G401 (cell line): Measurements from ENCODE around the gene PWWP2B. TPM values are rescaled to one million over a fixed set of nuclear protein-coding genes. Genes with fewer than 3 reads are reported as not detected.

Experiments used
- DNase-seq: peaks from one replicate; pipeline ENCODE4 v3.0.0-alpha.2; 2015; ENCODE audit warnings: low spot score
- in situ Hi-C: cut with HindIII; loops from 2 replicates; pipeline ENCODE4 v1.10.0; 2016; ENCODE audit warnings: low sequenced_read_pairs, mixed read lengths
- total RNA-seq: library from RNA; depleted of rRNA; stranded (reverse); fragments of >200 nt; shearing (Covaris generic); gene quantifications from 2 replicates; pipeline ENCODE4 v1.2.3, GENCODE V29; 2014

Gene PWWP2B
- total RNA-seq, 1 experiment from 2014 or later: 24.5 TPM

DNA sequence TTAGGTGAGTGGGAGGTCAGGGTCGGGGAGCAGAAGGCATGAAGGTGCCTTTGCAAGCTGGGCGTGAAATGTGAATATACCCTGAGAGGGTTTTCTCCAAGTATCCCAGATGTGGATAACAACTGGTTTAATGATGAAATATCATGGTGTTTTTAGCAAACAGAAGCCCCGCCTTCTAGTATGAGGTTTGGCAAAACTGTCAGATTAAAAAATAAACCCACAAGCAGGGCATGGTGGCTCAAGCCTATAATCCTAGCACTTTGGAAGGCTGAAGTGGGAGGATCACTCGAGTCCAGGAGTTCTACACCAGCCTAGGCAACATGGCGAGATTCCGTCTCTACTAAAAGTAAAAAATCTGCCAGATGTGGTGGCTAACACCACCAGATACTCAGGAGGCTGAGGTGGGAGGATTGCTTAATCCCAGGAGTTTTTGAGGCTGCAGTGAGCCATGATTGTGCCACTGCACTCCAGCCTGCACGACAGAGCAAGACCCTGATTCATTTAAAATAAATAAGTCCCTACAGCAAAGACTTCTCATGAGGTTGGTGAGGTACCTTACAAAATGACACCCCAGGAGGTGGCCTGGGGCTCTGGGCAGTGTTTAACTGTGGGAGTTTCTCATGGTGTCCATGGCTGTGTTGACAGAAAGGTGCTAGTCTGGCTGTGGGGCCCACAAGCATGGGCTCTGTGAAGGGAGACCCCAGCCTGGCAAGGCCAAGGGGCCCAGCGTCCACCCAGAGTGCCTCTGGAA, 6.7 kb upstream of the PWWP2B start:
- no peak for DNase-seq
- in situ Hi-C loops: no loop called here

DNA sequence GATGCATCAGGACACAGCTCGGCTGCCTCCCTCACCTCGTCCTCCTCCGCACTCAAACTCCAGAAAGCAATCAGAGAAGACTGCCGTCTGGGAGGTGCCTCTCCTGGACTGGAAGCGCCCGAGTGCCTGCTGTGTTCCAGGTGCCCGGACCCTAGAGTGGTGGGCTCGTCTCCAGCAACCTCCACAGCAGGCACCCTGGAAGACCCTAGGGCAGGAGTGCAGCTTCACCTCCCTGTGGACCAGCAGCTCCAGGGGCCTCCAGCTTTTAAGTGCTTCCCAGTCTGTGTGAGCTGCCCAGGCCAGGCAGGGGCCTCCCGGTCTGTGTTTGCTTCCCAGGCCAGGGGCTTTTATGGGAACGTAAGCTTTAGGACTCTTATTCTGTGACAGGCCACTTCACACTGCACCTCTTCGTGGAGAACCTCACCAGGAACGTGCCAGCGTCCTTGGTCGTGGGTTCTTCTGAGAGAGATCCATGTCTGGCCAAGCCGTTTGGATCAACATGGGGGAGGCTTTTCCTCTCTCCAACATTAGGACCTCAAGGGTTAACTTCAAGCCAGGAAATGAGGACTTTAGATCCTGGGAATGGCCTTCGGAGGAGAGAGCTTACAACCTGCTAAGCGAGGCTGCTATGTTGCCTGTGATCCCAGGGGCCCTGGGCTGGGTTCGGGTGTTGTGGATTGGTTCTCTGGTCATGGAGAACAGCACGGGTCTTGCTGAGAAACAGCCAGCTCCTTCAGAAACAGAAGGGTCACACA, 5.9 kb upstream of the PWWP2B start:
- in situ Hi-C loops: no loop called here

DNA sequence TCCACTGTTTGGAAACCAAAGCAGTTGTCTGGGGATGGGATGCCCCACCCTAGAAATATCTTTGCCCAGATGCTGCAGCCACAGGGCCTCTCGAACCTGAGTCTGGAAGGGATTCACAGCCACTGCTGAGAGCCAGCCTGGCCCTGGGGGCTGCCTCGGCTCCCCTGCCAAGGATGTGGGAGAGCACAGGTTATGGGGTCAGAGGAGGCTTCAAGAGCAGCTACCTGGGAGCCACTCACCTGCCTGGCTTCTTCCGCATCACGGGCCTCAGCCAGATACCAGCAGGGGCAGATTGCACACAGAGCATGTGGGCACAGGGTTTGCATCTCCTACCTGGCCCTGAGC, 5.4 kb upstream of the PWWP2B start:
- no peak for DNase-seq
- in situ Hi-C loops: no loop called here

More for the DNA sequence above, 5.9 kb upstream of the PWWP2B start:
- DNase-seq: no peak

DNA sequence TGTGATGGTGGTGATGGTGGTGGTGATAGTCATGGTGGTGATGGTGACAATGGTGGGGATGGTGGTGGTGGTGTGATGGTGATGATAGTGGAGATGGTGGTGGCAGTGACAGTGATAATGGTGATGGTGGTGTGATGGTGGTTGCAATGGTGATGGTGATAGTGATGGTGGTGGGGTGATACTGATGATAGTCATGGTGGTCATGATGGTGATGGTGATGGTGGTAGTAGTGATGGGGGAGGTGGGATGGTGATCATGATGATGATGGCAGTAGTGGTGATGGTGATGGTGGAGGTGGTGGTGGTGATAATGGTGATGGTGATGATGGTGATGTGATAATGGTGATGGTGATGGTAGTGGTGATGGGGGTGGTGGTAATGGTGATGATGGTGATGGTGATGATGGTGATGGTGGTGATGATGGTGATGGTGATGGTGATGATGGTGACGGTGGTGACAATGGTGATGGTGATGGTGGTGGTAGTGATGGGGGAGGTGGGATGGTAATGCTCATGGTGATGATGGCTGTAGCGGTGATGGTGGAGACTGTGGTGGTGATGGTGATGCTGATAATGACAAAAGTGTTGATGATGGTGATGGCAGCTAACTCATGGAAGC, 4.7 kb upstream of the PWWP2B start:
- in situ Hi-C loops: no loop called here
- DNase-seq: no peak

DNA sequence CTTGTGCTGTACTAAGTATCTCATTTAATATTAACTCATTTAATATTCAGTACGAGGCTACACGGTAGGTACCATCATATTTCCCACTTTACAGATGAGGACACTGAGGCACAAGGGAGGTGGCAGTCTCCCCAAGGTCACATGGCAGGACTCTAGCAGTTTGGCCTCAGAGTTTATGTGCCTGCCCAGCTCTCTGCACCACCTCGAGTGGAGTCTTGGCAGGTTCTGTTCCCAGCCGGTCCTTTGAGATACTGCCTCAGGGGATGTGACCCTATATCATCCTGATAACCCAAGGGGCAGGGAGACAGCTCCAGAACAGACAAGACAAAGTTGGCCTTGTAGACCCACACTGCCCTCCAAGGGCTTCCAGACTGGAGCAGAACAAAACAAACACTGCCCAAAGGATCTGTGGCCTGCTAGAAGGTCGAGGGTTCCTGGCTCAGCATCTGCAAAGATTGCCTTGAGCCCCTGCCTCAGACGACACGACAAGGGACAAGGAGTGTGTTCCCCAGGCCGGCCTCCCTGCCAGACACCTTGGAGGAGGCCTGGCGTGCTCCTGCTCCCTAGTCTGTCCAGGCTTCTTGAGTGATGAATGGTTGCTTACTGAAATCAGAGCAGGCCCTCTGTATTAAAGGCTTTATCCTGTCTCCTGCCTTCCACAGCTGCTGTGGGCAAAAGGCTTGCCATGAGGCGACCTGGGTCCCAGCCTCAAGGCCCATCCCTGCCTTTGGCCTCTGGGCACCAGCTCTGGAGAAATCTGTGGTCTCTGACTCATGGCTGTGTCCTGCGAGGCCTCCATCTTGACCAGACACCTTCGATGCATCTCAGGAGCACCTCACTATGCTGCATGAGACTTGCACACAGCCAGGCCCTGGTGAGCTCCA, 3.9 kb upstream of the PWWP2B start:
- in situ Hi-C loops: no loop called here
- no peak for DNase-seq

DNA sequence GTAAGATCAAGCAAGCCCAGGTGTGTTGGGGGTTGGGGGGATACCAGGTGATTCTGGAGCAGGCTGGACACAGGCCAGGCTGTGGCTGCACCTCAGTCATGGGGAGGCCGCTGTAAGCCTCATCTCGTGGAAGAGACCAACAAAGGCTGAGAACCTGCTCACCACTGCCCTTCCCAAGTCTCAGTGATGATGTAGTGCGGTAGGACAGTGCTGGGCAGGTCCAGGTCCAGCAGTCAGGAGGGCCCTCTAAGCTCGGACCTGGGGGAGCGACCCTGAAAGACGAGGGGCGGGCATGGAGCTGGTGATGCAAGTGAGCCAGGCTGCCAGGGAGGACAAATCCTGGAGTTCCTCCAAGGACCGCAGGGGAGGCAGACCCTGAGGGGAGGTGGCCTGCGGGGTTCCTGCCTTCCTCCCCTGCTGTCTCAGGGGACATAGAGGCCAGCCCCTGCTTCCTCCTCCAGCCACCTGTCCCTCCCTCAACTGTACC, 3.3 kb upstream of the PWWP2B start:
- in situ Hi-C loops: no loop called here
- DNase-seq: no peak

DNA sequence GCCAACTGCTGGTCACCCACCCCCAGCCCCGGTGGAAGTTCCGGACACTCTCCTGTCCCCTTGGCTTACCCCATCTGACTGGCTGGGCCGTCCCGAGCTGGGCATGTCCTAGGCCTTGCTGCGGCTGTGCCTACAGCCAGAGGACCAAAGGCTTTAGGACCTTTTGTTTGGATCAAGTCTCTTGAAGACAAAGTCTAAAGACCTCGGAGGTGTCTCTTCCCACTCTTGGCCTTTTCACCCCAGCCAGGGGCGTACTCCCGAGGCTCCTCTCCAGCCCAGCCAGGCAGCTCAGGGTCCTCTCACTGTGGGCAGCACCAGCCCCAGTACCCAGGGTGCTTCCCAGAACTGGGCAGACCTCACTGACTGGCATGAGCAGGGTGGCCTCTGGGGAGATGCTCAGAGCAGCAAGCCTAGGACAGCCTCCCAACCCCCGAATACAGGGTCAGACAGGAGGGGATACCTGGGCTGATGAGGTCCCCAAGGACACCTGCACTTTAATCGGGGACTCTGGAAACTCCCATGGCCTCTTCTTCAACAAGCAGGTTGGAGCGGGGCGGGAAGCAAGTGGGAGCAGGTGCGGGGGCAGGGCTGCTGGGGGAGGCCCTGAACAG, 2.7 kb upstream of the PWWP2B start:
- in situ Hi-C loops: no loop called here
- no peak for DNase-seq

DNA sequence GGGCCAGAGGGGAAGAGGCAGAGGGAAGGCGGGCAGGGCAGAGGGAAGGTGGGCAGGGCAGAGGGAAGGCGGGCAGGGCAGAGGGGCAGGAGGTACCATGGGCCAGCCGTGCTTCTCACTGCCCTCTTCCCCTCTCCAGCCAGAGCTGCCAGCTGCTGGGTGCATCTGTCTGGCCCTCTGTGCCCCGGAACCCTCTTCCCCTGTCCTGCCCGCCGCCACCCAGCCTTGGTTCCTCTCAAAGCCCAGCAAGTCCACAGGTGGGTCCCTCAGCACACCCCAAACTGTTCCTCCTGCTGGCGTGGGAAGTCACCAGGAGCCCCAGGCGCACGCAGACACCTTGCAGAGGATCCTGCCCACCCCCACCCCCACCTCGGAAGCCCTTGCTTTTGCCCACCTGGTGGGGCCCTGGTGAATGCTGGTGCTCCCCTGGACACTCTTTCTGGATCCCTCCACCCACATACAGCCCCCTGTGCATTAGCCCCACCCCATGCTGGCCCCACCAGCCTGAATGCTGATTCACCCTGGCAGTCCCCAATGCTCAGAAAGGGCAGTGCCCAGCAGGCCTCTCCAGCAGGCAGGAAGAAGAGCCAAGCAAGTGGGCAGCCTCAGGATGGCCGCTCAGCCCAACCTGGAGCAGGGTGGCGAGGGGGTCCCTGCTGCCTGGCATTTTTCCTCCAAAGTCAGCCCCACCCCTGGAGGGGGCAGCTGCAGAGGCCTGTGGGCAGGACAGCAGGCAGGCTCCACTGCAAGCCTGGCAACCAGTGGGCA, 1.9 kb upstream of the PWWP2B start:
- no peak for DNase-seq
- in situ Hi-C loops: no loop called here

DNA sequence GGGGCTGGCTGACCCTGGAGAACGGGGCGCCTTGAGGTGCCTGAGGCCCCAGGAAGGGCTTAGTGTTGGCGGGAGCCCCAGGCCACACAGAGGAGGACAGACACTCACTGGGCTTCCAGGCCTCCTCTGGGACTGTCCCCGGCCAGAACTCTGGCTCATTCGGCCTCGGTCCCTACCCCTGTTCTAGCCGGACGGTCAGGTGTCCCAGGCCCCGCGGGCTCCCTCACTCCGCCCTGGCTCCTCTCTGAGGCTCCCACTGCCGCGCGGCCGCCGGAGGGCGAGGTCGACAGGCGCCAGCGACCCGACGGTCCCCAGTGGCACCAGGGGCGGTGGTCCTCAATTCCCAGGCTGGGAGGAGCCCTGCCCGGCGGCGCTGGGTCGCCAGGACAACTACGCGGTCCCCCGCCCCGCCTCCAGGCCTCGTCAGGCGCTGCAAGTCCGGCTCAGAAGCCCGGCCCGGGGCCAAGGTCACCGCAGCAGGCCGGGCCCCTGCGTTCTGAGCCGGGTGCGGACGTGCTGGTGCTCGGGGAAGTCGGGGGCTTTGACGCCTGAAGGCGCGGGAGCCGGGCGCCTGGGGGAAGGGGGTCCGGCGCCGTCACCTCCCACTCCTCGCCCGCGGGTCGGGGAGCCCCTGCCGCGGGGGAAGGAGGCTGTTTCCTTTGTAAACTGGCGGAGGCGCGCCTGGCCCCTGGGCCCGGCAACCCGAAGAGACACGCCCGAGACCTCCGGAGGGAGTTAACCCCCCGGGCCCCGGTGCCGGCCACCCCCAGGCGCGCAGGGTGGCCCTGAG, 1.1 kb upstream of the PWWP2B start:
- in situ Hi-C loops: no loop called here
- no peak for DNase-seq

DNA sequence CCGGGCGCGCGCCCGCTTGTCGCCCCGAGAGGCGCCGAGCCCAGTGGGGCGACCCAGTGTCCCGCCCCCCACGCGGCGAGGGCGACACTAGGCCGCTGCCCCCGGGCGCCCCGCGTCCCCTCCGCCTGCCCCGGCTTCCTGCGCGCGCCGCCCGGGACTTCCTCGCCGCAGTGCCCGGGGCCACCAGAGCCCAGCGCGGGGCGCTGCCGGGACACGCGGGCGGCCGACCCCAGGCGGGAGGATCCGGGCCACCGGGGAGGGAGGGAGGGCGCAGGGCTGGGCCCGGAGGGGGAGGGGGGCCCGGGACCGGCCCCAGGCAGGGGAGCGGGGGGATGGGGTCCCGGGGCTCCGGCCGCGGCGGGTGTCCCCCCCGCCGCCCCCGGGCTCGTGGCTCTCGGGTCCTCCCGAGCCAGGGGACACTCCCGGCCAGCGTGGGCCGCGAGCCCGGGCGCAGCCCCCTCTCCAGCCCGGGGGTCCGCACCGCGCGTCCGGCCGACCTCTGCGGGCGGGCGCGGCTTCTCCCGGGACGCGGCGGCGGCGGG, 435 bp upstream of the PWWP2B start:
- in situ Hi-C loops: no loop called here
- DNase-seq: no peak

DNA sequence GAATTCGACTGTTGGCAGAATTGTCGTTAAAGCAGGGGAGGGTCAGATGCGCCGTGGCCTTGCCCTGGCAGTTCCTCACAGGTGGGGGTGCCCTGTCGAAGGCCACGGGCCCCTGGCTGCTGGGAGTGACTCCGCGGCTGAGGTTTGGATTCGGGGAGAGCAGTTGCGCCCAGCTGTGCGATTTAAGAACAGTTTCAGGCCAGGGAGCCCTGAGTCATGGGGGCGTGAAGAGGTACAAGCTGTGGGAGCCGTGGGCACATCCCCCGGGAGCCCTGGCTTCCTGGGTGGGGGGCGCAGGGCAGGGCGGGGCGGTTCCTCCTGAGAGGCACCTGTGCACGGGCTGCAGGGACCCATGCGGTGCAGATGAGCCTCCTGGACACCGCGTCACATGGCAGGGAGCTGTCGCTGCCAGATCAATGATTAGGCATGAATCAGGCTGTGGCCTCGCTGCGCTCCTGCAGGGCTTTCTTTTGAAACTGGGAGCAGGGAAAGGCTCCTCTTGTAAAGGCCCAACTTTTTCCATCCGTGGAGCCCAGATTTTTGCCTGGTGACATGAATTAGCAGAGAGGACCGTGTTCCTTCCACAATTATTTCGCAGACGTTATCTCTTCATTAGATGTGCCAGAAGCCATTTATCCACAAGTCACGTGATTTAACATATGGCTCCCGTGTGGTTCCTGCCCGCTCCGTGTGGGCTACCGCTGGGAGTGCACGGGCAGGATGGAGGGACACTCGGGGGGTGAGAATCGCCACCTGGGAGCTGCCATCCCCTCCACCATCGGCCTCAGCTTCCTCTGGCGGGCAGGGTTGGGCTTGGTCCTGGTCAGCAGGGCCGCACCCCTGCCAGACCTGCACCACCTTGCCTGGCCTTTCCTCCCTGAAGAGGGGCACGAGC, 918 bp downstream of the PWWP2B start:
- in situ Hi-C loops: no loop called here
- peak; percentile 47 for DNase-seq

DNA sequence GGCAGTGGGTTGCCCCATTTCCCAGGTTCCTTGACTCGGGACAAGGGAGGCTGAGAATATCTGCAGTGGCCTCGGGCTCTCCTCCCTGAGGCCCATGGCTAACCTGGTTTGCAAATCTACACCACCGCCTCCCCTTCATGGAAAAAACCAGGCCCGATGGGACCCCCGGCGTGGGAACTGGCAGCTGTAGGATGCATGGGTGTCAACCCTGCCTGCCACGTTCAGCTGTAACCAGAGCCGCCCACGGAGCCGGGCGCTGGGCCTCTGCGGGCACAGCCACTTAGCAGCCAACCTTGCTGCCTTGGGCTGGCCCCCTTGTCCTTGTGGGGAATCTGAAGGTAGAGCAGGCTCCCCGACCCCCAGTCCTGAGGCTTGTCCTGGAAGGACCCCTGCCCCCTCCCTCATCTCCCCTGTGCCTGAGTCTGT, 1.6 kb downstream of the PWWP2B start:
- no peak for DNase-seq
- in situ Hi-C loops: no loop called here

DNA sequence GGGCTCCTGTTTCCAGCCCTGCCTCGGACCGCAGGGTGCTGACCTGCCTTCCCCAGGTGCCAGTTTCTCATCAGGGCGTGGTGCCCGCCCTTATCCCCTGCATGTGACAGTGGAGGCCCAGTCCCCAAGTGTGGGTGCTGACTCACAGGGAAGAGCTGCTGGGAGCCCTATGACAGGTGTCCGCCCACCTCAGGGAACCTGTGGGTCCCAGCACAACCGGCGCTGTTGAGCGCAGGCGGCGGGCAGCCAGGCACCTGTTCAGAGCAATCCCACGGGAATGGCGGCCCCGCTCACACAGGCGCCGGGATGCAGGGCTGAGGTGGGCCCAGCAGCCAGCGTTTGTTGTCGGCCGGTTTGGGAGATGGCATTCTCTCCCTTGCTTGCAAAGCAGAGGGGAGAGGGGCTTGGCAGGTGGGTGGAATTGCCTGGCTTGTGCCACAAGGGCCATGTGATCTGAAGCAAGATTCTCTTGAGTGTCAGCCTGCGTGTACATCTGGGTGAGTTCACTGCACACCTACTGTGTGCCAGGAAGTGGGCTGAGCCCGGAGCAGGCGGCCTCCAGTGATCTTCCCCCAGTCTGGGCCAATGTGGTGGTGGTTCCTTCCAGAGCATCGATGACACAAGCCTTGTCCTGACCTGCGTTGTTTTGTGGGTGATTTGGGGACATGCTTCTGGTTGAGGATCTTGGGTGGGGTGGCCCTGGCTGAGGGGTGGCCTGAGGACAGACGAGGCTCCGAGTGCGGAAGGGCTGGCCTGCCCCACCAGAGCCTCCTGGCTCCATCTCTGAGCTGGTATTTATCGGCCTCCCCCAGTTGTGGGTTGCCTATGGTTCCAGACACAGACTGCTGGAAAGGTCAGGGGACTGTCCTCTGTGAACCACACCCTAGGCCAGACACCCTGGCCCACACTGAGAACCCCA, 2.4 kb downstream of the PWWP2B start:
- in situ Hi-C loops: no loop called here
- DNase-seq: no peak

DNA sequence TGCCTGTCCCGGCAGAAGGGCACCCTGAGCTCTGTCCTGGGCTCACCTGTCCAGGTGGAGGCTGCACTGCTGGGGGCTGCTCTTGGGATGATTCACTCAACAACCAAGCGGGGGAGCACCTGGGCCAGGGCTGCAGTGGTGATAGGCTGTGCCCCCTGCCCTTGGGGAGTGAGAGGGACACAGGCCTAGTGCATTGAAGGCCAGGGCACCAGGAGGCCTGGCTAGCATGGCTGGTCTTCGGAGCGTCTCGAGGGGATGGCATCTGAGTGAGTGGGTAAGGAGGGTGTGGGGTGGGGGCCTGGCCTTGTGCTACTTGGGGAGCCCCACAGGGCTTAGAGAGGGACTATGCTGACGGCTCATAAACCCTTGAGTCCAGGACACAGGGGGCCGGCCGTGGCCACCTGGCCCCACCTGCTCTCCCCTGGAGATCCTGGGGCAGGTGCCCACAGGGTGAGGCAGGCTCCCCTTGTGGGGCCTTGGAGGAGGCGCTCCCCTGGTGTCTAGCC, 3.1 kb downstream of the PWWP2B start:
- in situ Hi-C loops: no loop called here
- no peak for DNase-seq

DNA sequence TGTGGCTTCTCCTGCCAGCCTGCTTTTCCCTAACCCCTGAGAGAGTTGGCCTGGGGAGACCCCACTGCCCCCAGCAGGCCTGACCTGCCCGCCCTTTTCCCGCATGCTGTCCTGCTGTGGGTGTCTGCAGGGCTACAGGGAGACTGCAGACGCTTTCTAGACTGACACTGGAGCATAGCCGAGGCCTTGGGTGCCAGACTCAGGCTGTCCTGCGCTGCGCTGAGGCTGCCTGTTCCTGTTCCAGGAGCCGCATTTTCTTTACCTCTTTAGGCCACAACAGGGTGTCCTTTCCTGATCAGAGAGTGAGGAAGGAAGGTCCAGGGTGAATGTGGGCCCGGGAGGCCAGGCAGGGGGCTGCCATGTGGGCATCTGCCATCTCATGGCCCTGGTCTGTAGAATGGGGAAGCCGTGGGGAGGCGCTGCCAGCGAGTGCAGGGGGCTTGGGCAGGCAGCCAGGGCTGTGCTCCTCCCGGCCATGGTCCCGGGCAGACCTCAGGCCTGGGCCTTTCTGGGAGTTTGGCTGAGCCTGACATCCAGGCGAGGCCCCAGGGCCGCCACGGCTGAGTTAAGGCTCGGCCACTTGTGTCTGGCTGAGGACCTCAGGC, 3.6 kb downstream of the PWWP2B start:
- DNase-seq: no peak
- in situ Hi-C loops: no loop called here
